GM11168 (cell line): ENCODE measurements around the gene COL5A1.

ENCODE experiments used
- in situ Hi-C: fragments of 300-500 bp; cut with MboI; formaldehyde crosslinking; loops from one replicate; pipeline ENCODE4 v1.12.0; 2022; ENCODE audit warnings: low sequenced_read_pairs; ENCODE audit not compliant: unreplicated experiment

The COL5A1 gene

DNA sequence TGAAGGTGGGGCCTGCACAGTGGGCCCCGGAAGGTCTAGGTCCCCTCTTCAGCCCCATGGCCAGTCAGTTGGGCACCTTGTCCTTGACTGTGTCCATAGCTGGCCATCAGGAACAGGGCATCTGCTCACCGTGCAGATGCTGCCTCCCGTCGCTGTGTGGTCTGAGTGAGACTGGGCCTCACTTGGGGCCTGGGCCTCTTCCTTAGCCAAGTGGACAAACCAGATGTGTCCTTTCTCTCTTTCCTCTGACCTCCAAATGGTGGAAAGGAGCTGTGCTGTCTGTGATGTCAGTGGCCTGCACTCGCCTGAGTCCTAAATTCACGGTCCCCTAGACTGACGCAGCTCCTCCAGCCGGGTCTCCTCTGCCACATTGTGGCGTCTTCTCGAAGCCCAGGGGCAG lies 114.5 kb downstream of the COL5A1 start:
- in situ Hi-C loops: no loop called here

DNA sequence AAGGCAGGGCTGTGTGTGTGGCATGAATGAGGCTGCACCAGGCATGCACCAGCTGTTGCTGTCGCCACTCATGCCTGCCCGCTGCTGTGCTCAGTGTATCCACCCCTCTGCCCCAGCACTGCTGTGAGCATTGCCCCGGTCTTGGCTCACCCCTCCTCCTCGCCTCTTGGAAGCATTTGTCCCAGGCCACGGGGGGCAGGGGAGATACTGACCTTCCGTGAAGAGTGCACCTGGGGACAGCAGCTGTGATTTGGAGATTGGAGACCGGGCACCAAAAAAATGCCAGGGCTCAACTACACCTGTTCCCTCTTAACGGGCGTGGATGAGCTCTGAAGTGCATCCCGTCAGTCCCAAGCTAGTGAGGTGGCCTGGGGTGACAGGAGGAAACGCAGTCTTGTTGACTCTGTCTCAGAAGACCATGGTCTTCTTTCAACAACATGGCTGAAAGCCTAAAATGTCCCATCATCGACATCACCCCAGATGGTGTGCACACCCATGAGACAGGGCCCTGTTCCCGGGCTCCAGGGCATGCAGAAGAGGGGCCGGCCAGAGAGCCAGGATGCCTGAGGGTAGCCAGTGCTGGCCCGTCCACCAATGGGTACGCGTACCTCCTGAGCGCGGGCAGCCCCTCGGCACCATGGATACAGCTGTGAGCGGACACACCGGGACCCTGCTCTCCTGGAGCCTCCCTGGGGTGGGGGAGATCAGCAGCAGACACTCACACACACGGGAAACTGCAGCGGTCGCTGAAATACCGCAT lies 115.8 kb downstream of the COL5A1 start:
- in situ Hi-C loops: no loop called here

DNA sequence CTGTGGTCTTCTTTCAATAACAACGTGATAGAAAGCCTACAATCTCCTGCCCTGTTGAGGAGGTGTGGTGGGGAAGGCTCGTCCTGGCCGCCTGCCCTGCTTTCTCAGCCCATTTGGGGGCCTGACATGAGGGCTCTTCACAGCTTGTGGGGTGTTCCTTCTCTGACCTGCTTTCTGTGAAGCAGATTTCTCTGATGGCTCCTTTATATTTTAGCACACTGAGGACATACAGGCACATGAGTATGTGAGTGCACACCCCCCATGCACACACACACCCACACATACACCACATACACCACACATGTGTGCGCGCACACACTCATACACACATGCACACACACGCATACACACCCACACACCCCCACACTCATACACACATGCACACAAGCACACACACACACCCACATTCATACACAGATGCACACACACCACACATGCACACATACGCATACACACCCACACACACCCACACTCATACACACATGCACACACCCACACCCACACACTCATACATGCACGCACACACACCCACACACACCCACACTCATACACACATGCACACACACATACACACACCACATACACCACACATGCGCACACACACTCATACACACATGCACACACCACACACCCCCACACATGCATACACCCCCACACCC lies 117.5 kb downstream of the COL5A1 start:
- in situ Hi-C loops: no loop called here

DNA sequence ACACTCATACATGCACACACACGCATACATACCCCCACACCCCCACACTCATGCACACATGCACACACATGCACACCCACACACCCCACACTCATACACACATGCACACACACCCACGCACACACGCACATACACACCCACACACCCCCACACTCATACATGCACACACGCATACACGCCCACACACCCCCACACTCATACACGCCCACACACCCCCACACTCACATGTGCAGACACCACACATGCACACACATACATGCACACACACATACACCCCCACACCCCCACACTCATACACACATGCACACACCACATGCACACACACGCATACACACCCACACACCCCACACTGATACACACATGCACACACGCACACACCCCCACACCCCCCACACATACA lies 118.3 kb downstream of the COL5A1 start:
- in situ Hi-C loops: no loop called here

DNA sequence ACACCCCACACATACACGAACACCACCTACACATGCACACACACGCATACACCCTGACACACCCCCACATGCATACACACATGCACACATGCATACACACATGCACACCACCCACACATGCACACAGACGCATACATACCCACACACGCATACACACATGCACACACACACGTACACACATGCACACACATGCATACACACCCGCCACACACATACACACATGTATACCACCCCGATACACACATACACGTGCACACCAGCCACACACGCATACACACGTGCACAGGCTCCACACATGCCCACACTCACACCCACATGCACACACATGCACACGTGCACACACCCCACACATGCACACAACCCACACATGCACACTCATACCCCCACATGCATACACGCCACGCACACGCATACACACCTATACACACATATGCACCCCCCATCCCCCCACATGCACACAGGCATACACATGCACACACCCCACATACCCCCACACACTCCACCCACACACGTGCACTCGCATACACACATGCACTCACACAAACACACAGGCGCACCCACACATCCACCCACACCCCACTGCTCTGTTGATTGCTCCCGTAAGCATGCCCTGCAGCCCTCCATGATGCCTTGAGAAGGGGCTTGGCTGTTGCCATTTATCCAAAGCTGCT lies 119.3 kb downstream of the COL5A1 start:
- in situ Hi-C loops: no loop called here

DNA sequence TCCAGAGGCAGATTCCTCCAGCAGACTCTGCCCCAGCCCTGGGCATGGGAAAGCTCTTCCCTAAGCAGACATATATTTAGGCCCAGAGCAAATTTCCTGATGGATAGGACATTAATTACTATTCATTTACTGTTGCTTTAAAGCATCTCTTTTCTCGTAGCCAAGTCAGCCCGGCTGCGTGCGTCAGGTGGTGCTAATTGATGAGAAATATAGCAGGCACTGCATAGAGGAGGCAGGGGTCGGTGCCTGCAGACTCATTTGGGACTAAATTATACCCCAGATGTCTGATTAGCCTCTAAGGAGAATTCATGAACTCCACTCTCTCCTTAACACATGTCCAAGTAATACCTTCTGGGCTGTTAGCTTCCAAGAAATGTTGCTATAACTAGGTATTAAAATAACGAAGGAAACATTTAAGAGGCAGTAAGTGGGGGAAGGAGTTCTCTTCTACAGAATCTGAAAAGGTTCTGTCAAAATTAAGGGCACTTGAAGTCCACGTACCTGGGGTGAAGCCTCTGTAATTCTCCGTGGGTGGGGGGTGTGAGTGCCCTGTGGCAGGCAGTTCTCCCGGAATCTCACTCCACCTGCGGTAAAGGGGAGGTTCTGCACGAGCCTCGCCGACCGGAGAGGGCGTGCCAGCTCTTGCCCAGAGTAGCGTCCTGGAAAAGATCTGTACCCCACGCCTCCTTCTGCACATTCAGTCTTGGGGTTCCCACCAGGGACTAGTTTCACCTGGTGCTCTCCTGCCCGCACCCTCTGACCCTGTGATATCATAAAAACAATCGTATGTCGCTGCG lies 123.1 kb downstream of the COL5A1 start:
- in situ Hi-C loops: no loop called here

DNA sequence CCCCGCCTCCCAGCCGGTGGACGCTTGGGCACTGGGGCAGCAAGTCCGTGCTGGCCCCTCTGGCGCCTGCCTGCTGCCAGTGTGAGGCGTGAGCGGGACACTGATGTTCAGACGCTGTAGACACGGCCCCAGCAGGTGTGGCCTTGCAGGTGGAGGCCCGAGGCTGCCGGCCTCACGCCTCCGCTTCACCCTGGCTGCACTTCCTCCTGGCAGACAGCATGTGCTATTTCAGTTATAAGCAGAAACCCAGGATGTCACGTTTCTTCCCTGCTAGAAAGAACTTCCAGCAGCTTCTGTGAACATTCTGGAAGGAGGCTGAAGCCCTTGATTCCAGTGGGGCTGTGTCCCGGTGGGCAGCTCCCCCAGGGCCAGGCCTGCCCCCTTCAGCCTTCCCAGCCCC lies 124.2 kb downstream of the COL5A1 start:
- in situ Hi-C loops: no loop called here

DNA sequence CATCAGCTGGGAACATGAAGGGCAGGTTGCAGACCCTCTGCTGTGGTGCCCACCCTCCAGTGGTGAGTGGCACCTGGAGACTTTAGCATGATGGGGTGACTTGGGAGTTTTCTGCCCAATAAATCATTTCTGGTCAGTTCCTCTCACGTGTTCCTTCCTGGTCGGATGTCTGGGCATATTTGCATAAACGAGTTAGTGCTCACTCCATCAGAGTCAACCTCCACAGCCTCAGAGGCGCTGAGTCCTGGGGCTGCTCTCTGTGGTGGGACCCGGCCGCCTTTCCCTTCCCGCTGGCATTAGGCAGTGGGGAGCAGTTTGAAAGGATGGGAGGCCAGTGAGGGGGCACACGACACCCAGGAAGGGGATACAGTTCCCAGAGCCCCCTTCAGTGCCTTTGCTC lies 125.0 kb downstream of the COL5A1 start:
- in situ Hi-C loops: no loop called here

DNA sequence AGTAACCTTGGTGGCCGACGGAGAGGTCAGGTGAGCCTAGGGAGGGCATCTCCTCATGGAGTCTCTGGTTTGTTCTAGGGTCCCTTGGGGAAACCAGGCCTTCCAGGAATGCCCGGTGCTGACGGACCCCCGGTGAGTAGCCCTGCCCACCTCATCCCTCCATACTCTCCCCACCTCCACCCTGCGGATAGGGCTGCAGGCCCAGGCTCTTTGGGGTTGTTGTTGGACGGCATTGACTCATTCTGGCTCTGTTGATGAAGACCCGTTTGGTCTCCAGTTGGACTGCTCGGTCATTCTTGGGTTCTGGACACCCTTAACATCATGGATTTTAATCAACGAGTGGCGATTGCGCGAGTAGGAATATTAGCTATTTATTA lies 126.7 kb downstream of the COL5A1 start:
- in situ Hi-C loops: no loop called here

DNA sequence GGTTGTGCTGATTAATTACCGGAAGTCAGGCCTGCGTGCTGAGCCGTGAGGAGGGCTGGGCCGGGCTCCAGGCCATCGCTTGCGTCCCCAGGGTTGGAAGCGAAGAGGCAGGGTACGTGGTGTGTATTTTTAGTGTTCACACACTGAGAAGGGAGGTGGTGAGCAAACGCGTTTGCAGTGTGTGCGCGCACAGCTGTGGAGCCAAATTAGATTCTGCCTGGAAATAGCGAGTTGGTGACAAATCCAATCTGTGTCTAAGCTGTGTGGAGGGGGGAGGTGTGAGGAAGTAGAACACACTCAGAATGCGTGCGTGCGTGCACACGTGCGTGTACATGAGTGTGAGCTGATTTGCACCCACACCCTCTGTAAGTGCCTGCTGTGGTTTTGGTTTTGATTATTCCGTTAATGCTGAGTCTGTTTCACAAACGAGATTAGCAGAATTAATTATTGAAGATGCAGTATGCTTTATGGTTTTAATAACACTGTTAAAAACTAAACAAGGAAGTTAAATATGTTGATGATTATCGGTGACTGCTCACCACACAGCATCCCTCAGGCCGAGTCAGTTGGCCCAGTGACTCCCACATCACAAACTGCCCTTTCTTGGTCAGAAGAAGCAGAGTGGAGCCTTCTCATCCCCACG lies 127.2 kb downstream of the COL5A1 start:
- in situ Hi-C loops: no loop called here

DNA sequence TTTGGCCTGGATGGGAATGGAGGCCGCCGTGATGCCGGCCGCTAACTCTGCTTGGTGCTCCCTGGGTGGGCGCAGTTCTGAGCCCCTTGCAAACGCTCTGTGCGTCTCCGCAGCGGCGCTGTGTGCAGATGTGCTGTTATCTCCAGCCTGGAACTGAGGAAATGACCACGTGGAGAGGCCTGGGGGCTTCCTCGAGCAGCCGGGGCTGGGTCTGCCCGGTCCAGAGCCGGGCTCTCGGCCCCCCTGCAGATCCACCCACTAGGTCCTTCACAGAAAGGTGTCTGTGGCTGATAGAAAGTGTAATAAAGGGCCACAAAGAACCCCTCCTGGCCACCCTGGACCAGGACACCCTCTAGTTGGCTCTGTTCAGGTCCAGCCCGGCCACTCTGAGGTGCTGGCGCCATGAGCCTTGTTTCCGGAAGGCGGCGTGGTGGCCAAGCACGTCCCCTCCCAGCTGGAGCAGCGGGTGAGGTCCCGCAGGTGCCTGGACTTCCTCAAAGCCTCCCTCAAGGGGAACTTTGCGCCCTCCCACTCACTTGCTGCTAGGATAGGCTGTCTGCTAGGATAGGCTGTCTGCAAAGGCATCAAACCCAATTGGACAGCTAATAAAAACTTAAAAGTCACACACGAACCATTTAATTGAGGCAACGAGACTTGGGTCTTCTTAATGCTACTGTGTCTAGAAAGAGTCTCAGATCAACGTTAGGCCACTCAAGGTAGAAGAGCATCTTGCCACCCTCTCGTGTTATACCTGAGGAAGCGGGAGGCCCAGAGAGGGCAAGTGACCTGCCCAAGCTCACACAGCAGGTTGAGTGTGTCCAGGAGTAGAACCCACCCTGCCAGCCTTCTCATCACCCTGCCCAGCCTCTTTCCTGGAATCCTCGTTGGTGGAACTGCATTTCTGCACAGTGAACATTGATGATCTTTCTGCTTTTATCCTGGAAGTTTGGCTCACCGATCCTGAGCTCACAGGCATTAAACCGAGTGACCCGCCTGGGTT lies 129.7 kb downstream of the COL5A1 start:
- in situ Hi-C loops: no loop called here

DNA sequence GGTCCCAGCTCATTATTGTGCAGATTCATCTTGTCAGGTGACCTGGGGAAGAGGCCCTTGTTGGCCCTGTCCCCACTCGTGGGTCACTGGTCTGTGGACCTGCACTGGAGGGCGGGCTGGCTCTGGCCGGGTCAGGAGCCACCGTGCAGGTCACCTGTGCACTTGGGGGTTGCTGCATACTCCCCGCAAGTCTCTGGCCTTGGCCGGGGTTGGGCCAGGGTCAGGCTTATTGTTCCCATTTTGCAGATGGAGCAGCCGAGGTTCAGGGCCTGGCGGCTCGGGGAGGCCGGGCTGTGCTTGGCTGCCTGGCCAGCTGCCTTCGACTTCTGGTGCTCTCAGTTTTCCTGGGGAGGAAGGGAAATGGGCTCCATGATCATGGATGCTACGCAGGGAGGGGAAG lies 130.7 kb downstream of the COL5A1 start:
- in situ Hi-C loops: no loop called here

DNA sequence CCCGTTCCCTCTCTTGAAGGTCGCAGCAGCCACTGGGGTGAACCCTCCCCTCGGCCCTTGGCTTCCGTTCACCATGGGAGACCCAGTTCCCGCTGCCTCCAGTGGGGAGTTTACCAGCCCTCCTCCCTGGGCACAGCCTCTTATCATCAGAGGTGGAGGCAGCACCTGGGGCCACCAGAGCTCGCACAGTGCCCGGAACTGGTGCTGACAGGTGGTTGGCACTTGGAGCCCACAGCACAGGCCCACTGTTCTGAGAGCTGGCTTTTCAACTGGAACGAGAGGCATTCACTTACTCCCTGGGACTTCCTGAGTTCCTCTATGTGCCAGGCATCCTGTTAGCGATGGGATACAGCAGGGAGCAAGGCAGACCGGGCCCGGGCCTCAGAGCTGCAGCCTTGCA lies 132.2 kb downstream of the COL5A1 start:
- in situ Hi-C loops: no loop called here

DNA sequence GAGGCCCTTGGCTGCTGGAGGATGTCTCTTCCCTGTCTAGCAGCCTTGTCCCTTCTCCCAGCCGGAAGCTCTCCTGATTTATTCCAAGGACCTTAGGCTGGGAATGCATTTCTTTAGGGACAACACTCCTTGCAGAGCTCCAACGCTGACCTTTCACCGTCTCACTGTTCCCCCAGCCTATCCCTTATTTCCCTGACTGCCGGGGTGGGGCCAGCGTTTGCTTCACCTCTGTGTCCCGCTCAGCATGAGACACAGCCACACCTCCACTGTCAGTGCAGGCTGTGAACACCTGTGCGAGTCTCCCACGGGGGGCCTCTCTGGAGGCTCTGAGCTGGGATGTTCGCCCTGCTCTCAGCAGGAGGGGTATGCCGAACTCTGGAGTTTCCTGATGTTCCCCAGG lies 132.8 kb downstream of the COL5A1 start:
- in situ Hi-C loops: no loop called here

DNA sequence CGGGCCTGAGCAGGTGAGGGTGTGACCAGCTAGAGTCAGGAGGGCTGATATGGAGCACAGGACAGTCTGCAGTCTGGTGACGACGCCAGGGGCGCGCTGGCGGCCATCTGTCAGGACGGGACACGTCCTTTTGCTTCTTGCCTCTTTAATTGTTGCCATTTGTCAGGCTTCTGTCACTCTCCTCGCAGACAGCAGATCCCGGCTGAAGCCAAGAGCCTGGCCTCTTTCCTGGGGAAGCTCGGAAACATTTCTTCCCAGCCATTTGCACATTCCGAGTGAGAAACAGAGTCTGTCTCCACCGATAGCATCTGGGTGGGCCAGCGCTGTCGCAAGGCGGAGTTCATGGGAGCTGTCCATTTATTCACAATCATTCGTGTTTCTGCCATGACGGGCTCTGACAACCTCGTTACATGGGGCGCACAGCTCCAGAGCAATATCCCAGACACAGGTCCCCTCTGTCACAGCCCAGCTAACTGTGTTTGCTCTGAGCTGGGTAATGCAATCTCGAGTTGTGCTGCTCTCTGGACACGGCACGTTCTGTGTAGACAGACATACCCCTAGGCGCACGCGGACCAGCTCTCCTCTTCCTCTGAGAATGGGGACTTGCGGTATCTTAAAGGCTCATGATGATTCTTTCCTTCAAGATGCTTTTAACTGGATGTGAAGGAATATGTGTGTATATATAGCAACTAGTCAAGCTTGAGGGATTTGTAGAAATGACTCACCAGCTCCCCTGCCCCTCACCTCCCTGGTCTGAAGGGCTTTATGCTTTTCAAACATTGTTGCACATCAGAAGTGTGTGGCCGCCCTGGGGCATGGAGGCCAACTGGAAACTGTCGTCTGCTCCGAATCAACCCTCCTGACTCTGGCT lies 133.7 kb downstream of the COL5A1 start:
- in situ Hi-C loops: no loop called here

DNA sequence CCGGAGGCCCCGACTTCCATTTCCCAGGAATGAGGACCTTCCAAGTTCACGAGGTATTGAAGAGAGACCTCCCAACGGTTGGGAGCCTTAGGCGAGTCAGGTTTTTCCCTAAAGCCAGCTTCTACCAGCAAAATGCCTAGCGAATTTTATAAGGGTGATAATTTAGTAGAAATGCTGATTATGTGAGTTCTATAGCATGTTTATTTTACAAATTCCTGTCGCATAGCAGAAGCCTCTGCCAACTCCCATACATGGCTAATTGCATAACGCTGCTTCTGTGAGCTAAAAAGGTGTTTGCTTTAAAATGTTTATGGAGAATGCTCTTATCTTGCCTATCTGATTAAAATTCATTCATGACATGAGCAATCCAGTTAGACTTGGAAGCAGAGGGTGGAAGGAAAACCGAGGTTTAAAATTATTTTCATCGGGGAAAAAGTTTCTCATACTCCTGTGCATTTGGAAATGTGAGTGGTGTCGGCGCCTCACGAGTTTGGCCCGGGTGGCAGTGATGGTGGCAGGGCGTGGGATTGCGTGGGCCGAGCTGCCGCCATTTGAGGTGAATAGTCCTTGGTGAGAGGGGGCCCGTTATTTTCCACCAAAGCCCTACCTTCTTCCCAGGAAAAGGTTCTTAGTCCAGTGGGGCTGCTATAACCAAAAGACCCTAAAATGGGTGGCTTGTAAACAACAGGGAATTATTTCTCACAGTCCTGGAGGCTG lies 134.6 kb downstream of the COL5A1 start:
- in situ Hi-C loops: no loop called here

DNA sequence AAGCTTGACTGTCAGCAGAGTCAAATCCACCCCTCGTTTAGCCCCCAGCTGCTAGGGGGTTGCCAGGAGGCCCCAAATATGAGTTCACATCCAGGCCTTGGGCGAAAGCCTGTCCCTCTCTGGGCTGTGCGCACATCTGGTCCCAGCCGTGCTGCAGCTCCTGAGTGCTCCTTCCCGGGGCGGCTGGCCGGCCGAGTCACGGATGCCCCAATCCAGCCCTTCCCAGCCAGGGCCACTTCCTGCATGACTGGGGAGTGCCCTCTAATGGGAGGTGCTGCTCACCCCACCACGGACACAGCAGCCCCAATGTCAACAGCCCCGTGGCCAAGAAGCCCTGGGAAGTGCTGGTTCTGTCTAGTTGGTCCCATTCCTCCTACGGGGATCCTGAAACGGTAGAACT lies 135.6 kb downstream of the COL5A1 start:
- in situ Hi-C loops: no loop called here

DNA sequence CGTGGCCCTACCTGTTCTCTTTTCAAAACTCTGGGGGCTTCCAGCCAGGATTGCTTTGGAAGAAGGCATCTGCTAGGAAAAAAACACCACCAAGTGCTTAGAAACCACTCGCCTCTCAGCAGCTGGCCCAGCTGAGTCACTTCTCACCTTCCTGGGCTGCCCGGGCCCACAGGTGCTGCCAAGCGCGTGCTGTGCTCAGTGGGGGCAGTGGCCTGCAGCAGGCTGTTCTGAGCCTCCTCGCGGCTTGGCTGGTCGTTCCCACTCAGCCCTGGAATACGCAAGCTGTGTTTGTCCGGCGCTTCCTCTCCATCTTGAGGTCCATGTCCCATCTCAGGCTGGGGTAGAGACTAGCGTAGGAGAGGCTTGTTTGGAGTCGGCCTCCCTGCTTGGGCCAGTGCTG lies 136.6 kb downstream of the COL5A1 start:
- in situ Hi-C loops: no loop called here
